GM18502 (cell line): Measurements from ENCODE around the gene DBH.

ENCODE experiments used
- ATAC-seq: cut with Tn5 transposase; IDR thresholded peaks from one replicate; pipeline ENCODE4 v1.9.1; 2021; ENCODE audit warnings: mild to moderate bottlenecking; ENCODE audit not compliant: unreplicated experiment, poor library complexity

Gene DBH

DNA sequence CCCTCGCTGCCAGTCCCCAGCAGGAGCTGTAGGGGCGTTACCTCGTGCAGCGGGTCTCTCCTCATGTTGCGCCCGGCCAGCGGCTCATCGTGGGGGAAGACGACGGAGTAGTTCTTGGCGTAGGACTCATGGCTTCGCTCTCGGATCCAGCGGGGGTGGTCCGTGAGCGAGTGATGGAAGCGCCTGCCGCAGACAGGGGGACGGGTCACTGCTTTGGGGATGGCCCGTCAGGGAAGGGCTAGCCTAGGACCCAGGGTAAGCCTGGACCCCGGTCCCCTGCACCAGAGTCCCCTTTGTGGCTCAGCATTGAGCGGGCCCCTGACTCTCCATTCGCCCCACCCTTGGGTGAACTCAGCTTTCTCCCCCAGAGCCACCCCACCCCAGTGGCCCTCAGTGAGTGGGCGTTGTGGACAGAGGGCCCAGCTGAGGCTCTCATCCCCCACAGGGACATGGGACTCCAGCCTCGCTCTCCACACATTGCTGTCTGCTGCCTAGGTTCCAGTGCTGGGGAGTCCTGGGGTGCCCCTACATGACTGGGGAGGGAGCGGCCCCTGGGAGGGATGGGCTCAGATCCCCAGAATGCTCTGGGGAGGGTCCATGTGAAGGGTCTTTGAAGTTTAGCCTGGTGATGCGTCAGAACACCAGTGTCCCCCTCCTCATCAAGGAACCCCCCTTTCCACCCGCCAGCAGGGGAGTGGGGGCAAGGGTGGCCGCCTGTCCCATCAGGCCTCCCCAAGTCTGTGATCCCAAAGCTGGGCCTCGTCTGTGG lies 72.3 kb downstream of the DBH start:
- ATAC-seq: no peak
